ENCODE measurements around the gene GABRB1.

- TF ChIP-seq CTCF (conservative IDR thresholded peaks at IDR 0.05 in 1 of 2, IDR thresholded peaks at IDR 0.05 in 1 of 2; ENCODE audit: extremely low read depth in 1 of 2, insufficient read depth in 1 of 2, low read depth in 1 of 2, low read length in 2 of 2) = no peak
- TF ChIP-seq EZH2 (IDR thresholded peaks at IDR 0.05; ENCODE audit: borderline replicate concordance, low read length) = no peak
These were observed 172.2 kb downstream of the GABRB1 start for GRCh38 chr4:47203593-47203992.

All from mammary epithelial cell (primary cell).